Stimulated activated CD8-positive, alpha-beta memory T cell treated with anti-CD3 and anti-CD28 coated beads, Interleukin-15, amount 100 ng/mL, for 24 hours (primary cell): Measurements from ENCODE around the gene ODAD2.
"Not testable (repeated sequence)": the region's sequence is repeated elsewhere in the genome, so short reads cannot be mapped to it uniquely, and the experiment has no call there.

ENCODE experiments used
- DNase-seq: peaks from one replicate; pipeline ENCODE4 v3.0.0-alpha.2; 2020; ENCODE audit warnings: low read depth

Gene ODAD2

DNA sequence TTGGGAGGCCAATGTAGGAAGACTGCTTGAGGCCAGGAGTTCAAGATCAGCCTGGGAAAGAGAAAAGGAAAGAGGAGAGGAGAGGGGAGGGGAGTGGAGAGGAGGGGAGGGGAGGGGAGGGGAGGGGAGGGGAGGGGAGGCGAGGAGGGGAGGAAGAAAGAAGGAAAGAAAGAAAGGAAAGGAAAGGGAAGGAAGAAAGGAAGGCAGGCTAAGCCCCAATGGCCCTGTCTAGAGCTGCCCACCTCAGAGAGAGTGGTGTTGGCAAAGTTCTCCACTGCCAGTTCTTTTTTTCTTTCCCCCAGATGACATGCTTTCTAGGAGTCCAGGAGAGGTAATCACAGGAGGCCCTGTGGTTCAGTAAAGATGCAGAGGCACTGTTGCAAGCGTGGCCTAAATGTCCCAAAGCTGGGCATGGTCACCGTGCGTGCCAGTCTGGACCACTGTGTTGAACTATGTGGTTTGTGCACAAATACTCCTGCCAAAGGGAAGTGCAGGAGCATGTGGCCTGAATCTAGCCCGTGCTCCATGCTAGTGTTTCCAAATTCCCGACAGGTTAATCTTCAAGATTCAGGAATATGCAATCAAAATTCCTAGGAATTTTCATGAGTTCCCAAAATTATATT lies 39.7 kb downstream of the ODAD2 start:
- no peak for DNase-seq

DNA sequence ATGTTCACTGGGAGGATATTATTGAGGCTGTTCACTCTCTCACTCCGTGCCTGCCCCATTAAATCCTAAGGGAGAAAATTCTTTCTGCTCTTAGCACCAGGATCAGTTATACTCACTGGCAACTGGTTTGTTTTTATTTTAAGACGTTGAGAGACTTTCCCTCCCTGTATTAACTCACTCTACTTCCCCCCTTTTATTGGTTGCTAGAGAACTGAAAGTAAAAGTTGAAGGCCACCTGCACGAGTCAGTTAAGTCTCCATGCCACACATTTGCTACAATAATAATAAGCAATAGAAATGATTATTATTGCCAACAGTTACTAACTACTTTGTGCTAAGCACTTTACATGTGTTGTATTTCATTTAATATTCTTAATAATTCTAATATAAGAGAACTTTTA lies 40.5 kb downstream of the ODAD2 start:
- DNase-seq: not testable (repeated sequence)

DNA sequence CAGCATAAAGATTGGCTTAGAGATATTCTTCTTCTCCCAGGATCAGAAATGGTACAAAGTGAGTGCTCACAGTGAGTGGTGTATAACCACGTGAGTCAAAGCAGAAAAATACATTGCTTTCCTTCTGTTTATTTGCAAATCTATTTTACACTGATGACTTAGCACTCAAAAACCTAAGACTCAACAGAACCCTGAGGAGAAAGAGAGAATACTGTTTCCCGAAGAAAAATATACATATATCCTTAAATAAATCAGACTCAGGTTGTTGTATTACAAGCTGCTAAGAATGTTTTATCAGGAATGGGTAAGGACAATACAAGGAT lies 48.7 kb downstream of the ODAD2 start:
- no peak for DNase-seq

DNA sequence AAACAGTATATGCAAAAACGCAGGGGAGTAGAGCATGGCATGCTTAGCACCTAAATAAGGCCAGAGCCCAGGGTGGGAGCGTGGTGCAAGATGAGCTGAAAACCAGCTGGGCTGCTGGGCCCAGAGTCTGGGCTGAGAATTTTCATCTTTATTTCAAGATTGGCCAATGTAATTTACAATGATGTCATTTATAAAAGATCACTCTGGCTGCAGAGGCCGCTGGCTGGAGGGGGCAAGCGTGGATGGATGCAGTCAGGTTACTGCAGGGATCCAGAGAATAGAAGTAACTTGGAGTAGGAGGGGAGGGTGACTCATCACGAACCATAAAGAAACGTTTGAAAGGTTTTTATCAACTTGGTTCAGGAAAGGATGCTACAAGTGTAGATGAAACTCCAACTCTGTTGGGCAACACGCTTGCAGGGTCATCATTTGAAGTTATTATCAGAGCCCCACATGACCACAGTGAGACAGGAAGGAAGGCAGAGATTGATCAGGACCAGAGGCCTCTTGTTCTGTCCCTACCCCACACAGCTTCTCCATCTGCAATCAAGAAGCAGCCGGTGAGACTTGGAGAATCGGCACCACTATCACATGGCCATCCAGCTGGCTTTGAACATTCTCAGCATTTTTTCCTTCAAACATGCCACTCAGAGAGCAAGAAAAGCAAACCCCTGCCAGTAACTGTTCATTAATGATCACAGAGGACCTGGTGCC lies 49.2 kb downstream of the ODAD2 start:
- no peak for DNase-seq

DNA sequence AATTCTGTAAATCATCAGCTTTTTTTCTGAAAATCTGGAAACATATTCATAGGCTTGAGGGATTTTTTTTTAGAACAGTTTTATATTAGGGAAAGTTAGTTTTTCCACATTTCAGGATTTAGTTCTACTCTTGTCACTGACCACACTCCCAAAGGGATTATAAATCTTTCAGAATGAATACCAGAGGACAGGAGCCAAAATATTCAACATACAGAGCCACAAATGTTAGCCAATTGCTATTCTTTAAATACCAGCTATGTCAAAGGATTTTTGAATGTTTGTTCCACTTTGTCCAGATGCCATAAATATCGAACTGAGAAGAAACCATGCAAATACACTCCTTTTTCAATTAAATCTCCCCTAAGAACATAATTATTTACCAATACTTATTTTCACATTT lies 50.7 kb downstream of the ODAD2 start:
- DNase-seq: no peak

DNA sequence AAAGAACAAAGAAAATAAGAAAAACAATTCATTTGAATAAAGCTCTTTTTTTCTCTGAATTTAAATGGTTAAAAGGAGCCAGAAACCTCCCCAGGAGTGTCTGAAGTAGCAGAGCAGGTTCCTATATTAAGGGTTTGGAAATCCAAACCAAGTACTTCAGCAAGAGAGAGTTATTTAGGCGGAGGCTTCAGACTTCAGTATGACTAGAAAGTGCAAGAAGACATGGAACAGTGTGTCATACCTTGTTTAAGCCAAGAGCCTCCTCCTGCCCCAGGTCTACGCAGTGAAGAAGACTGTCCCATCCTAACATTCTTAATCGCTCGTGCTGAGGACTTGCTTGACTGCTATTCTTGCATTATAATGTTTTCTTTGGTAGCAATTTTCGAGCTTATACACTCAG lies 51.3 kb downstream of the ODAD2 start:
- no peak for DNase-seq

DNA sequence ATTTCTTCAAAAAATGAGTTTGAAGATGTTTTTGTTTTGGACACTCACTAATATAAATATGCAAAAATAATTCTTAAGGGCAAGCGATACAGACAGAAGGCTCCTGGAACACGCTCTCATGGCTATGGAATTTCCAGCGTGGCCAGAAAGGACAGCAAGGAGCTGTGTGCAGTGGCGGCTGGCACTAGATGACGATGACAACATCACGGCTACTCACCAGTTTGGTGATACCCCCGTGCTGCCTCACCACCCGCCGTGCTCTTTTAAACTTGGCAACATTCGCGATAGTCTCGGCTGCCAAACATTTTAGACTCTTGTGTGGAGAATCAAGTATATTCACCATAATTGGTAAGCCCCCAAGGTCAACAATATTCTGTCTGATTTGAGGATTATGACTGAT lies 54.9 kb downstream of the ODAD2 start:
- no peak for DNase-seq

DNA sequence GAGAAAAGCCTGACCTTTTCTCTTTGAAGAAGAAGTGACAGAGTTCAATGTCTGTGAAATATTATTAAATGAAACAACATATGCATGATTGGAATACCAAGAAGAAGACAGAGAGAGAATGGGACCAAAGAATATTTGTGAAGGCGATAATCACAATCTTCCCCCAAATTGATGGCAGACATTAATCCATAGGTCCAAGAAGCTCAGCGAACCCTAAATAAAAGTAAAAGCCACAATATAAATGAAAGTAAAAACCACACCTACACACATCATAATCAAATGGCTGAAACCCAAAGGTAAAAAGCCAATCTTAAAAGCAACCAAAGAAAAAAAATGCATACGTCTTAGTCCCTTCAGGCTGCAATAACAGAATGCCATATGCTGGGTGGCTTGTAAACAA lies 84.0 kb downstream of the ODAD2 start:
- no peak for DNase-seq

DNA sequence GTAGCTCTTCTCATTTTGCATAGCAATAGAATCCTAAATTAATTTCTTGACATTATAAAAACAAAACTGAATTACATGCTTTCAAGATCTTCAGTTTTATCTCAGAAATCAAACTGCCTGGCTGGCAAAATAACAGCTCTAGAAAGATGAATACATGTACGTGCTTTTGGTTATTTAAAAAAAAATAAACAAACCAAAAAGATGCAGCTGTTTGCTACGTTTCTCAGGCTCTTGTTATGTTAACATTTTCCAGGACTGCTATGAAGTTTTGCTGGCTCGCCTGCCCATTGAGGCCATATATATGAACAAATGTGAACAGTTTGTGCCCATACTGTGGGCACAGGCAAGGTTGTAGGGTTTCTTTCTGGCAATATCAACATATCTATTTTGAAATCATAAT lies 86.6 kb downstream of the ODAD2 start:
- no peak for DNase-seq

DNA sequence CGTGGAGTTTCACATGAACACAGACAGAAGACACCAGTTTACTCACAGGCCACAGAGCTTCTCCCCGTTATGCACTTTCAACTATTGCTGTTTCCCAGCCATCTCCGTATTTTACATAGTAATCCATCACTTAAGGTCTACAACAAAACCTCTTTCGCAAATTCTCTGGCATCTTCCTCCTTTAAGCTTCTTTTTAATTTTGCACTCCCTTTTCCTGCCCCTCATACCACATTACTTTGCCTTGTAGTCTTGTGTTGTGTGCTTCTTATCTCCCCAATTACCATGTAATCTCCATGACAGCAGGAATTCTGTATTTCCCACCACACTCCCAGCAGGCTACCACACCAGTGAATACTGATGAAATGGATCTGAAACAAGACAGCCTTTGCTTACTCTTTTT lies 87.3 kb downstream of the ODAD2 start:
- DNase-seq: no peak

DNA sequence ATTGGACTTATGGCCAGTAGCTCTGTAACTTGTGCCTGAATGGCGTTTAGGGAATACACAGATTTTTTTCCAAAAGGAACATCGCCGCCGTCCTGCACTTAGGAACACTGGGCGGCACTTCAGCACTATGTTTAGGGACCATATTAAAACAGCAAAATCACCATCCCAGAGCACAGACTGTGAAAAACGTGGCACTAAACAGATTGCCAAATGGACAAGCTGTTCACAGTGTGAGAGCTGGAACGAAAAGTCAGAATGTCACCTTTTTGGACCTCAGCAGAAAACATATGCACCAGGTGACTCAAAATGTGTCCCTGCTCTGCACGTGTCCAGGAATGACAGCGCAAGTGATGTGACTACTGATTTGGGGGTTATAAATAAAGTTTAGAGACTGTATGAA lies 87.9 kb downstream of the ODAD2 start:
- no peak for DNase-seq

DNA sequence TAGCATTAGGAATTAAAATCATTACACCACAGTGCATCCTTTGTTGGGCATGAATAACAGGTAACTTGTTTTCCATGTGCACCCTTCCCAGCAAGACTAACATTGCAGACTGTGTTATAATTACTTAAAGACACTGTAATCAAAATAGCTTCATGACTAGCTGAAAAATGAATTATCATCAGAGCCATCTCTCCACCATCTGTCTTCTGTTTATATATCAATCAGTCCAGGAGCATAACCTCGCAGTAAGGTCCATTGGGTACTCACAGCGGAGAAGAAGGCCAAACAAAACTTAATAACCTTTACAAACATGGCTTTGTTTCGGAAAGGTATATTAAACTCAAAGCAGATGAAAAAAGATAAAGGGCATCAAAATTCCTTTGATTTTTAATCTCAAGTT lies 90.6 kb downstream of the ODAD2 start:
- DNase-seq: no peak

DNA sequence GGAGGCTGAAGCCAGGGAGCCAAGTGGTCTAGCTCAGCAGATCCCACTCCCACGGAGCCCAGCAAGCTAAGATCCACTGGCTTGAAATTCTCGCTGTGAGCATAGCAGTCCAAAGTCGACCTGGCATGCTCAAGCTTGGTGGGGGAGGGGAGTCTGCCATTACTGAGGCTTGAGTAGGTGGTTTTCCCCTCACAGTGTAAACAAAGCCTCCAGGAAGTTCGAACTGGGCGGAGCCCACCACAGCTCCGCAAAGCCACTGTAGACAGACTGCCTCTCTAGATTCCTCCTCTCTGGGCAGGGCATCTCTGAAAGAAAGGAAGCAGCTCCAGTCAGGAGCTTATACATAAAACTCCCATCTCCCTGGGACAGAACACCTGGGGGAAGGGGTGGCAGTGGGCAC lies 99.4 kb downstream of the ODAD2 start:
- DNase-seq: not testable (repeated sequence)

DNA sequence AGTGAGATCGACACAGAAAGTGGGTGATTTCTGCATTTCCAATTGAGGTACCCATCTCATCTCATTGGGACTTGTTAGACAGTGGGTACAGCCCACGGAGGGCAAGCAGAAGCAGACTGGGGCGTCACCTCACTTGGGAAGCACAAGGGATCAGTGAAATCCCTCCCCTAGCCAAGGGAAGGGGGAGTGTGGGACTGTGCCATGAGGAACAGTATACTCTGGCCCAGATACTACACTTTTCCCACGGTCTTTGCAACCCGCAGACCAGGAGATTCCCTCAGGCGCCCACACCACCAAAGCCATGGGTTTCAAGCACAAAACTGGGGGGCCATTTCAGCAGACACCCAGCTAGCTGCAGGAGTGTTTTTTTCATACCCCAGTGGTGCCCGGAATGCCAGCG lies 99.8 kb downstream of the ODAD2 start:
- no peak for DNase-seq

DNA sequence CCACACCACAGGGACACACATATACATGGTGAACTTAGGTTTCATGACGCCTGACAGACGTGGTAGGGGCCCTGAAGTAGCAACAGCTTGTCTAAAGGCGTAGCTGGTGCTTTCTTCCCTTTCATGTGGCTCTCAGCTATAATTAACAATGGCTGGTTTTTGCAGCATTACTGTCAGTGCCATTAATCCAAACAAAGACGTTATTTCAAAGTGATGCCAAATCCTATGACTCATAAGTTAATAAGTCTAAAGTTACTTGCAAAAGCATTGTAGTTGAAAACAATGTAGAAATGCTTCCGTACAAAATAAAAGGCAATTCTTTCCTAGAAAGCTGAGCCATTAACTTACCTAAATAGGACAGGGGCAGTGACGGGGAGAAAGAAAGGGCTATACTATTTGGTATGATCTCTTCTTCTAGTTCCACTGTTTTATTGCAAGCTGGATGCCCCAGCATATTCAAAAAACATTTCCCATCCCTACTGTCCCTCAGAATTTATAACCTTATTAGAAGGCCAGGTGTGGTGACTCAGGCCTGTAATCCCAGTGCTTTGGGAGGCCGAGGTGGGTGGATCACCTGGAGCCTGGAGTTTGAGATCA lies 105.4 kb downstream of the ODAD2 start:
- no peak for DNase-seq

DNA sequence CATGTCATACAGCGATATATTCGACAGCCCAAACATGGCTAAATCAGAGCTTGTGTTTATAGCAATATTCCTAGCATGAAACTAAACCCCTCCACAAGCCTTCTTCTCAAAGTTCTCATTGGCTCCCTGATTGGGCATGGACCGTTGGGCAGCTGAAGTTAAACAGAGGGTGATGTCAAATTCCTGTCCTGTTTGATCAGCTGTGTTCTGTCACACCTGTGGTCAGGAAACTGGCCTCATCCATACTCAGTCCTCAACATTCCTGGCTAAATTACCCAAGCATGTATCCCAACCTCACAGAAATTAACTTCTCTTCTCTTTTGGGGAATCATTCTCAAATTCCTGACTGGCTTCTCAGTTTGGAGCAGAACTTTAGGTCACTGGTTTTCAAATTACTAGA lies 107.9 kb downstream of the ODAD2 start:
- DNase-seq: no peak

DNA sequence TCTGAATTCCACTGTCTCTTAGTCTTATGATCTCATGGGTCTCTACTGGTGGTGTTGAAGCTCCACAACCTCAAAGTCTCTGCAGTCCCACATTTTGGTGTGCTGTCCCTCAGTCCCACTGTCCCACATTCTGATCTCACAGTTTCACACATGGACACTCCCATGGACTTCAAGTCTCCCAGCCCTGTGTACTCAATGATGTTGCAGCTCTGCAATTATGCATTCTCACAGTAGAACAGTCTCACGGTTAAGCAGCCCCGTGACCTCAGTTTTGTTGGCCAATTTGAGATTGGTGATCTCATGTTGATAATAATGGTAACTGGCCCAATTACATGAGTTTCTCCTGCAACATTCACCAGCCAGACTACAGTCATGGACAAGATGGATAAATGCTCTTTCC lies 109.4 kb downstream of the ODAD2 start:
- DNase-seq: no peak

DNA sequence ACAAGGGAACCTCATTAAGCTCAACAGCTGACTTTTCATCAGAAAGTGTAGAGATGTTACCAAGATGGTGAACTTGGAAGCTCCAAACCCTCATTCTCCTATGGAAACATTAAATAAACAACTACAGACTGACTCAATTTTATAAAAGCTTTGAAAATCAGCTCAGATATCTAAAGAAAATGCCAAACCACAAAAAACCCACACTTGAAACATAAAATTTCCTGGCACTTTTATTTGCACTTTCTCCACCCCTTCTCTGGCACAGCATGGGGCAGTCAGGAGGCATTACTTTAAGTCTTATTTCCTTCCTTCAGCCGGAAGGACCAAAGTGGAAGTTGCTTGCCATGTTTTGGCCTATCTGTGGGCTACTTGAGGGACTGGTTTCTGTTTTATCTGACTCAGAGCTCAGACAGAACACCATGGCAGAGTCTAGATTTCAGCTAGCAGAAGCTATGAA lies 114.7 kb downstream of the ODAD2 start:
- DNase-seq: no peak

DNA sequence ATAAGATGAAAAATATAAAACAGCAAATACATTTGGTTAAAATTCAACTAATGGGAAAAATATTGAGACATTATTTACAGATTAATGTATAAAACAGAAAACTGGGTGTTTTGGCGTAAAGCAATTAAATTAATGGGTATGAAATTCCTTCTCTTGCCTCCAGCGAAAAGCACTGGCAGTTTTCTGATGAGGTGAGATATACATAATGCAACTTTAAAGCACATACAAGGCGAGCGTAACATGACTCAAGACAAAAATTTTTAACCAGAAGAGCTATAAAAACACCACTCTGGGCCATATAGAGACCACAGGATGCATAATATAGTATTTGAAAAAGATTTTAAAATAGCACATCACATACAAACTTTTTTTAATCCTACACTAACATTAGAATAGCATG lies 120.6 kb downstream of the ODAD2 start:
- DNase-seq: no peak

DNA sequence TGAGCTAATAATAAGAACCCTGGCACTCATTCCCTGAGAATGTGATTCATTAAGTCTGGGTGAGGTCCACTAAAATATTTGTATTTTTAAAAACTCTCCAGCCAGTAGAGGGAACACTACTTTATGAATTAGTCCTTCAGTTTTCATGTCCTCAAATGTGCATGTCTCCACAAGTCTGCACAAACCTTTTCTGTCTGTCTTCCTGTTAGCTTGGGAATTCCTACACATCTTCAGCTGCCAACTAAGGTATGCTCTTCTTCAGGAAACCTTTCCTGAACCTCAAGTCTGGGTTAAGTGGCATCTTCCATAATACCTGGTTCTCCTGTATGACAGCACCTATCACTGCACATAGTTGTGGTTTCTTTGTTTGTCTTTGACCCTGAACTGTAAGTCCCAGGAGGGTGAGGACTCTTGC lies 133.7 kb downstream of the ODAD2 start:
- DNase-seq: no peak

DNA sequence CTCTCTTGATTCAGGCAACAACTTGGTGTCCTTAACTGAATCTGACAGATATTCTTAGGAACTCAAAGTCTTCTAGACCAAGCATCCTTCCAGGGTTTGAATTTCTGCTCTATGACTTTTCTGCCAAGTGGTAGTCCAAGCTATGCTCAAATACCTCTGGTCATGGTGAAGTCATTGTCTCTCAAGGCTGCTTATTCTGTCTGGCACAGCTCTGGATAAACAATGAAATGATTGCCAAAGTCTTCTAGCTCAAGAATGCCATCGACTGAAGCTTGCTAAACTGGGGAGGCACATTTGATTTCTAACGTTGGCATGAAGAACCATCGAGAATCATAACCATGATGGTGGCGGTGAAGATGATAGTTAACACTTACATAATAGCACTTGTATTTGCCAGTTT lies 137.1 kb downstream of the ODAD2 start:
- no peak for DNase-seq

DNA sequence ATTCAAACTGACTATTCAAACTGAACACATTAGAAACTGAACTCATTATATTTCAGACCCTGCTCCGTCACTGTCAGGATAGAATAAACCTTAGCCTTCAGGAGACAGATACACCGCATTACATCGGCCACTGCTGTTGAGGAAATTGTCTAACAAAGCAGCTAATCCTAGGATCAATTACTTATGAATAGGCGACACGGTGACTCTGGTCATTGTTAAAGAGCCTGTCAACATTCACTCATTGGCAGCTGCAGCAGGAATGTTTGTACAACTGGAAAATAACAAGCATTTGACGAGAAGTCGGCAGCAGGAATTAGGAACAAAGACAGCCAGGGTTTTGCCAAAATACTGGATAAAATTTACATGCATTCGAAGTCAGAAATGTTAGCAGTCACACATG lies 141.3 kb downstream of the ODAD2 start:
- DNase-seq: no peak

DNA sequence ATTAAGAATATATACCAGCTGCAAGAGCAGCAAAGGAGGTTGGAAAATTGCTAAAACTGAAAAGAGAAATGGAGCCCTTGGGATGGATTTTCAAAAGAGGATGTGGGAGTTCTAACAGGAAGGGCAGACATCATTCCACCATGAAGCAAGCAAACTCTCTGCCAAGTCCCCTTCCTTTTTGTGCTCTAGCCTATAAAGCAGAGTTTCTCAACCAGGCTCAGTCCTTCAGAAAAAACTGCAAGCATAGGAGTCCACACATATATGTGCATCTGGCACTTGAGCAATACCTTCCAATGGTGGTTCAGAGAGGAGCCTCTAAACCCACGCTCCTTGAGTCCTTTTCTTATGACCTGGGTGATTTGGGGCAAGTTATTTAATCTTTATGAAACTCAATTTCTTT lies 154.7 kb downstream of the ODAD2 start:
- no peak for DNase-seq

DNA sequence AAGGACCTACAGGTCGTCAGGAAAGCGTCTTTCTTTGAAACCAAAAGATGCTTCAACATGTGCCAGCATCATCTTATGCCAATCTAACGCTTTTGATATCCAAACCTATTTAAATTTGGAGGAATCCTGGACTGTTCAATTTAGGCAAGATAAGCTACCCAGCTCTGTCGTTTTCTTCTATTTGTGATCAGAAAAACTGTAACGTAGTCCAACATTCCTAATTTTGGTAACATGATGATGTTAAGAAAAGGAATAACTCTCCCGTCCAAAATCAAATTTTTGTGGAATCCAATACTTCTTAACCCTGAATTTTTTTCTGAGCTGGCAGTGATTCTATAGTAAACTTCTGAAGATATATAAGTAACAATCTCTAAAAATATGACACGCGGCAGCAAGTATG lies 160.0 kb downstream of the ODAD2 start:
- DNase-seq: no peak
